K562 (cell line): ENCODE results near the gene CCDC50. TPM values are rescaled to one million over a fixed set of nuclear protein-coding genes. Genes with fewer than 3 reads are reported as not detected.

Experiments used
- DMBX1 ChIP-seq: fragments of 250-450 bp; sonication (Bioruptor Pico); IDR thresholded peaks from 2 replicates; pipeline ENCODE4 v1.8.0; 2022; ENCODE audit warnings: inconsistent platforms, mild to moderate bottlenecking, moderate library complexity, borderline replicate concordance
- GATAD2B ChIP-seq: fragments of 450-650 bp; IDR thresholded peaks from 2 replicates; pipeline ENCODE4 v1.6.1; 2017; ENCODE audit warnings: mild to moderate bottlenecking, borderline replicate concordance
- HNRNPH1 ChIP-seq: fragments of 200-400 bp; formaldehyde crosslinking; optimal IDR thresholded peaks from 2 replicates; pipeline ENCODE3; 2017; ENCODE audit warnings: low read depth, mild to moderate bottlenecking, low read length, moderate library complexity
- HSF4 ChIP-seq: fragments of 250-450 bp; sonication (Bioruptor Pico); IDR thresholded peaks from 2 replicates; pipeline ENCODE4 v2.1.2; 2022; ENCODE audit warnings: mild to moderate bottlenecking, moderate library complexity, borderline replicate concordance
- MTA2 ChIP-seq: fragments of 450-650 bp; IDR thresholded peaks from 2 replicates; pipeline ENCODE4 v1.6.1; 2016; ENCODE audit warnings: low read depth
- NFE2L1 ChIP-seq: fragments of 450-650 bp; IDR thresholded peaks from 2 replicates; pipeline ENCODE4 v1.6.1; 2016; ENCODE audit warnings: missing genetic modification characterization, low read depth, mild to moderate bottlenecking, missing compliant biosample characterization, moderate library complexity, borderline replicate concordance
- PHTF2 ChIP-seq: fragments of 250-450 bp; sonication (Bioruptor Pico); IDR thresholded peaks from 2 replicates; pipeline ENCODE4 v1.5.0; 2021; ENCODE audit warnings: mild to moderate bottlenecking
- PRDM10 ChIP-seq: fragments of 450-650 bp; IDR thresholded peaks from 2 replicates; pipeline ENCODE4 v1.6.1; 2018; ENCODE audit not compliant: partially characterized antibody
- RBM25 ChIP-seq: fragments of 200-400 bp; formaldehyde crosslinking; IDR thresholded peaks from 2 replicates; pipeline ENCODE4 v1.6.1; 2018; ENCODE audit warnings: low read length, low read depth, moderate library complexity; ENCODE audit not compliant: severe bottlenecking
- SIX5 ChIP-seq, 2 experiments: IDR thresholded peaks; 2 replicates each; pipeline ENCODE4 v1.6.1; 2011; ENCODE audit warnings: low read length in 2 of 2, borderline replicate concordance in 1 of 2, low read depth in 1 of 2, mild to moderate bottlenecking in 1 of 2, moderate library complexity in 1 of 2; ENCODE audit not compliant: insufficient read depth in 1 of 2
- THAP7 ChIP-seq: fragments of 250-450 bp; sonication (Bioruptor Pico); IDR thresholded peaks from 2 replicates; pipeline ENCODE4 v1.5.0; 2021
- THRB ChIP-seq: fragments of 450-650 bp; formaldehyde crosslinking; conservative IDR thresholded peaks from 2 replicates; pipeline ENCODE4 v1.4.0; 2022; ENCODE audit warnings: mild to moderate bottlenecking, missing genetic modification characterization
- USF2 ChIP-seq: sonication (generic); formaldehyde crosslinking; IDR thresholded peaks from 2 replicates; pipeline ENCODE4 v1.5.0; 2020; ENCODE audit warnings: missing genetic modification reagents
- ZBTB33 ChIP-seq: sonication (generic); formaldehyde crosslinking; IDR thresholded peaks from 2 replicates; pipeline ENCODE4 v1.8.1; 2023; ENCODE audit warnings: mild to moderate bottlenecking, missing genetic modification reagents
- ZC3H4 ChIP-seq: sonication (generic); formaldehyde crosslinking; IDR thresholded peaks from 2 replicates; pipeline ENCODE4 v1.9.0; 2021; ENCODE audit warnings: missing genetic modification reagents, borderline replicate concordance
- ZKSCAN1 ChIP-seq: fragments of 150-350 bp; IDR thresholded peaks from 2 replicates; pipeline ENCODE4 v1.6.1; 2016; ENCODE audit warnings: low read depth, low read length
- ZNF134 ChIP-seq: fragments of 250-450 bp; sonication (Bioruptor Pico); conservative IDR thresholded peaks from 2 replicates; pipeline ENCODE4 v1.4.0; 2020
- ZNF431 ChIP-seq: sonication (generic); formaldehyde crosslinking; IDR thresholded peaks from 2 replicates; pipeline ENCODE4 v1.8.0; 2022; ENCODE audit warnings: mild to moderate bottlenecking, missing genetic modification reagents
- polyA plus RNA-seq, 8 experiments: library from polyadenylated mRNA; depleted of rRNA in 4 of 8; stranded (reverse) in 5 of 8; unstranded in 3 of 8; fragments of >200 nt; fragmentation: Nextera tagmentation in 2 of 8; fragmentation: Illumina TruSeq in 1 of 8; extraction: Ambion mirVana in 2 of 8; extraction: Trizol in 1 of 8; gene quantifications; 2 replicates each; pipeline versions ENCODE4 v1.2.1 to v1.2.3, GENCODE V29; 2011 to 2014; ENCODE audit warnings: inconsistent platforms in 1 of 8, missing spikeins in 1 of 8
- total RNA-seq, 7 experiments: library from RNA; depleted of rRNA in 6 of 7; stranded (reverse); fragments of >200 nt in 6 of 7; fragmentation: Illumina TruSeq in 2 of 7; extraction: Trizol in 2 of 7; gene quantifications; 2 replicates each; pipeline versions ENCODE4 v1.2.1 to v1.2.3, GENCODE V29; 2011 to 2021; ENCODE audit warnings: low replicate concordance in 1 of 7

The CCDC50 gene
- total and polyA plus RNA-seq, 9 of the 15 experiments (the other 6 are each of a cell fraction or from before 2014, with no cell fraction given): 8.4 to 63.4 (median 40.4) TPM

GRCh38 chr3:191328962-191329653, at the start of gene CCDC50 (continued):
- TF ChIP-seq ZKSCAN1 (0 out of 2 replicates have a peak, but pooled peaks have one; percentile 16), DMBX1 (CRISPR knock-in tag) (no peak), RBM25 (no peak), HNRNPH1 (no peak), GATAD2B (0 out of 2 replicates have a peak, but pooled peaks have one; percentile 80), NFE2L1 (tag) (no peak), PRDM10 (peak; percentile 60), PHTF2 (CRISPR knock-in tag) (no peak), USF2 (CRISPR knock-in tag) (no peak), ZC3H4 (CRISPR knock-in tag) (no peak), THRB (no peak), MTA2 (no peak), ZNF431 (CRISPR knock-in tag) (no peak), HSF4 (CRISPR knock-in tag) (no peak), ZBTB33 (no peak), THAP7 (no peak), ZNF134 (no peak), SIX5 (IDR thresholded peaks at IDR 0.05; ENCODE audit: borderline replicate concordance in 1 of 2, insufficient read depth in 1 of 2, low read depth in 1 of 2, low read length in 2 of 2) (no peak)
